HG03558 (cell line): ENCODE data around the gene CACNA1H.

Experiments
- ATAC-seq: cut with Tn5 transposase; IDR thresholded peaks from one replicate; pipeline ENCODE4 v1.9.1; 2021; ENCODE audit warnings: moderate number of reproducible peaks; ENCODE audit not compliant: unreplicated experiment; ENCODE audit errors: extremely low read depth

The CACNA1H gene

DNA sequence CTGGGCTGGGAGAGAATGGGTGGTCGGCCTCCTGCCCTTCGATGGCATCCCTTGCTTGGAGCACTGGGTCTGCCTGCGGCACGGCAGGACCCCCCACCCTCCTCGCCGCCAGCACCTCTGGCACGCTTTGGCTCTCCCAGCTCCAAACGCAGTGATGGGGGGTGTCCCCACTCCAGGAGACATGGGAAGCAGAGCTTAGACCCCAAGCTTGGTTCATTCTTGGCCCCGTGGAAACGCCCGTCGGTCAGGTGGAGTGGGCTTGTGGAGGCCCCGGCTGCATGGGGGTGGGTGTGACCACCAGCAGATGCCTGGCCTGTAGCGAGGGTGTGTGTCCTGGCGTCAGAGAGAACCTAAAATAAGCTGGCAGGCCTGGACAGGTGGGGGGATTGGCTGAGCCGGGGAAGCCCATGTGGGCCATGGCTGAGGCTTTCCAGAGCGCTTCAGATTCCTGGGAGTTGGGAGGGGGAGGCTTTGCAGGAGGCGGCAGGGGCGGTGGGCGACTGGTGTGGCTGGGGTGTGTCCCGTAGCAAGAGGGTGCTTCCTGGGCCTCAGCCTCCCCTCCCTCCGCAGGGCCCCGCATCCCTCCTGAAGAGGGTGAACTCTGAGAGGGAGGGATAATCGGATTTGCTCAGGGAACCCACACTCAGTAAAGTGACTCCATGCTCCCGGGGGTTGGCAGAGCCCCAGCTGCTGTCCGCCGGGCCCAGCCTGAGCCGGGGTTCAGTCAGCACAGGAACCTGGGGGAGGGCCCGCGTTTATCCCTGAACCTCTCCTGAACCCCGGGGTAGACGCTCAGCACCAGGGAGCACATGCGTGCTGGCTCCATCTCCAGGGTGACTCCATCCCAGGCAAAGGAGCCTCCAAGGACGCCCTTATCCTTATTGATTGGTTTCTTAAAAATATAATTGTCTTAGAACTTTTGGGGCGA lies 3.4 kb downstream of the CACNA1H start:
- no peak for ATAC-seq

DNA sequence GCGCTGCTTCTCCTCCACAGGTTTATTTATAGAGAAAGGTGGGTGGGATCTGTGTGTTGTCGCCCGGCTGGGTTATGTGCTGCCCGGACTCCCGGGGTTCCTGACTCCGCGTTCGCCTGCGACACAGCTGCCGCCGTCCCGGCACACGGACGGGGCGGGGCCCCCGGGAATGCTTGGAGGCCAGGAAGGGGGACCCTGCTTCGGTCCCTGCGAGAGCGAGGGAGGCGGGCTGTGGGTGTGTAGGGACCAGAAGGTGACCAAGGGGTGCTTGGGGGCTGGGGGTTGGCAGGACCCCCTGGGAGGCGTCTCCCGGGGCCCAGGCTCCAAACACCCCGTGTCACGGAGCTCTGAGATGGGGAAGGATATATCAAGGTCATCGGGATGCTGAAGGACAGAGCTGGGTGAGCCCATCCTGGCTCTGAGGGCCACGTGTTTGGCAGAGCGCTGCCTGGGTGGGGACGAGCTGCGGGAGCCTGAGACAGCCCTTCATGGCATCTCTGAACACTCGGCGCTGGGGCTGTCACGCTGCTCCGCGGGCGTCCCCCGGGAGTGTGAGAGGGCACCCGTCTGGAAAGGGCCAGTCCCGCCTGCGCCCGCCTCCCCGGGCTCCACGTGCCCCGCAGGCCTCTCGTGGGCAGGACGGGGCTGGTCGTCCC lies 4.2 kb downstream of the CACNA1H start:
- ATAC-seq, result no peak

DNA sequence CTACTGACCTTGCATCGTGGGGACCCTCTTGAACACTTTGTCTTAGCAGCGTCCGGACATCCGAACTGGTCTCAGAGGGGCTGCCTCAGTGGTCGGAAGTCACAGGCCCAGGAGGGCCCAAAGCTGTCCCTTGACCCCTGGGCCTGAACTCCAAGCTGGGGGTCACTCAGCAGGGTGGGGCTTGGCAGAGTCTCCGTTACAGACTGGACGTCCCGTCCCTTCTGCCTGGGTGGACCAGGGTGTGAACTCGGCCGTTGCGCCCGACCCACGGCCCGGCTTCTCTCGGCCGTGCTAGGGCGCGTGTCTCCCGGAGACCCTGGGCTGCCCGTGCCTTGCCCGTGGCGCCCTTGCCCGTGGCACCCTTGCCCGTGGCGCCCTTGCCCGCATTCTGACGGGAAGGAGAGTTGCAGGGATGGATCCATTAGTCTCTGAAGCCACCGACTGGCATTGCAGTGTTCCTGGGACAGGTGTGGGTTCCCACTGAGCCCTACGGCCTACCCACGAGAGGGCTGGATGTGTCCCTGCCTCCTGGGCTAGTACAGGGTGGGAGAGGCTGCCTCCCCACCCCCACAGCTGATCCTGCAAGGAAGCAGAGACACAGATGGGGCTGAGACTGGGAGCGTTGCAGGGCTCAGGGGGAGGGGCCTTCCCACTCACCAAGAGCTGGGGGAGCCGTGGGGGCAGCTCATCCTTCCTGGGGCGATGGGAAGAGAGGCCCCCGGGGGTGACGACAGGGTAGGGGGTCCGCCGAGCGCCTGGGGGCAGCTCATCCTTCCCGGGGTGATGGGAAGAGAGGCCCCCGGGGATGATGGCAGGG lies 4.9 kb downstream of the CACNA1H start:
- ATAC-seq, result no peak

DNA sequence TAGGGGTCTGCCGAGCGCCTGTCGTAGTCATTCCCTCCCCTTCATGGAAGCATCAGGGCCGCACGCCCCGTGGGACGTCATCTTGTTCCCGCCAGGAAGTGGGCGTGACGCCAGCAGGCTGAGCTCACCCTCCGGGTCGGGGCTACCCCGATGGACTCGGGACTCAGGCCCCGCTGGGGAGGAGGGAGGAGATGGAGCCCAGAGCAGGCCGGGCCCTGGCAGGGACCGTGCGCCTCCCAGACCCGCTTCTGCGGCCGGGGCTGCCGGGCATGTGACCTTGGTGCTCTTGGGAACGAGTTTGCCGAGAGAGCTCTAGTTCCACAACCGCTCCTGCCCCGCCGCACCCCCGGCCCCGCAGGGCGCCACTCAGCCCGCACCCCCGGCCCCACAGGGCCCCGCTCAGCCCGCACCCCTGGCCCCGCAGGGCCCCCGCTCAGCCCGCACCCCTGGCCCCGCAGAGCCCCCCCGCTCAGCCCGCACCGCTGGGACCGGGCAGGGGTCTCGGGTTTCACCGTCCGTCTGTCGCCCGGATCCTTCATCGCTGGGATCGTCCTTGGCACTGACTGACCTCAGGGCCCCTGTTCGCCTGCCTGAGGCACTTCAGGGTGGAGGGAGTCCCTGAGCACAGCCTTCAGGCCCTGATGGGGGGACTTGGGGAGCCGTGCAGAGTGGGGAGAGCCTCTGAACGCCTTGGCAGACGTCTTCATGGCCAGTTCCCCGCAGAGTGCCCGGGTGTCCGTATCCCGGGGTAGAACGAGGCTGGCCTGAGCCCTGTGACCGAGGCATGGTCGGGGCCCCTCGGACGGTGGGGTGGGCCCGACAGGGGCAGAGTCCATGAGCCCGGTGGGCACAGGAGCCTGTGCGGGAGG lies 5.8 kb downstream of the CACNA1H start:
- ATAC-seq, result no peak

DNA sequence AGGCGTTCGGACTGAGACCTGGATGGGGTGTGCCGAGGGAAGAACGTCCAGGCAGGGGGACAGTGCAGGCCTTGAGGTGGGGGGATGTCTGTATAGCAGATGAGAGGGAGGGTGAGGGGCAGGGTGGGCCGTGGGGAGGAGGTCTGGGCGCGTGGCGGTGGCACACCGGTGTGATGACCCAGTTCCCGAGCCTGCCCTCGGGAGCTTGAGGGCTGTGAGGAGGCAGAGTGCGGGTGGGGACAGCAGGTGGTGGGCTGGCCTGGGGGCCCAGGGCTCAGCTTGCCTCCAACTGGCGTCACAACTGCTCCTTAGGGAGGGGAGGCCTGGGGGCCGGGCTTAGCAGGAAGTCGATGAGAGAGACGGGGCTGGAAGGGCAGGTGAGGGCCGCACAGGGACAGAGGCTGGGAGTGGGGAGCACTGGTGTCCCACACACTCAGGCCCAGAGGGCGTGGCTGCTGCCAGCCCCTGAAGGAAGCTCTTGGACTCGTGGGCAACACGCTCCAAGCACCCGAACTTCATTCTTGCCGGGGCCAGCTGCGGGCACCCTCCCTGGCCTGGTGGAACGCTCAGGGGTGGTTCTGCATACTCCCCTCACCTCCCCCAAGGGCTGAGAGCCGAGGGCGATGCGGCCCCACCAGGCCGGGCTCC lies 6.5 kb downstream of the CACNA1H start:
- no peak for ATAC-seq

DNA sequence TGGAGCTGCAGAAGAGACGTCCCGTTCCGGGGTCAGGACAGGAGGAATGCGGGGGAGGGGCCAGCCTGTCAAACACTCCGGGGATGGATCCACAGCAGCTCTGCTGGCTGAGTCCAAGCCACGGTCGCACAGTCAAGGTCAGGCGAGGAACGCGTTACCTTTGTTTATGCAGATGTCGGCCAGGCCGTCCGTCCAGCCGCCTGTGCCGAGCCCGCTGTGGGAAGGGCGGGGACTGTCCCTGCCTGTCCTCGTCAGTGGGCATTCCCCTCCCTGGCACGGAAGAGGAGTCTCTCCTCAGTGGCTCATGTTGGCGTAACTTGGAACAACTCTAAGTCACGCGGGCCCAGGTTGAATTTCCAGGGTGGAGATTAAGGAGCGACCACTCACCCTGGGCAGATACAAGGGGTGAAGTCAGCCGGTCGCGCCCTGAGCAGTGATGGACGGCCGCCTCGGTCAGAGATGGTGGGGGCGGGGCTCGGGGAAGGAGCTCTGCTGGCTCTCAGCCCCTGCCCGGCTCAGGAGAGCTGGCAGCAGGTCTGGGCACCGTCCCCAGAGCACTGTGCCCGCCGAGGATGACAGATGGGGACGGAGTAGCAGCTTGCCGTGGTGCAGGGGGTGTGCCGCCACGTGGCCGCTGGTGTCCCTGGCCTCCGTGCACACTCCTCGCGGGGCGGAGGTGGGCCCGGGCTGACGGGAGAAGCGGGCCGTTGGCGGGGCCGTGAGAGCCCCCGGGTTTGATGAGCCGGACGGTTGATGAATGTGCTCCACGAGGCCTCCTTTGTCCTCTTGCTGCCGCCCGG lies 7.3 kb downstream of the CACNA1H start:
- no peak for ATAC-seq

DNA sequence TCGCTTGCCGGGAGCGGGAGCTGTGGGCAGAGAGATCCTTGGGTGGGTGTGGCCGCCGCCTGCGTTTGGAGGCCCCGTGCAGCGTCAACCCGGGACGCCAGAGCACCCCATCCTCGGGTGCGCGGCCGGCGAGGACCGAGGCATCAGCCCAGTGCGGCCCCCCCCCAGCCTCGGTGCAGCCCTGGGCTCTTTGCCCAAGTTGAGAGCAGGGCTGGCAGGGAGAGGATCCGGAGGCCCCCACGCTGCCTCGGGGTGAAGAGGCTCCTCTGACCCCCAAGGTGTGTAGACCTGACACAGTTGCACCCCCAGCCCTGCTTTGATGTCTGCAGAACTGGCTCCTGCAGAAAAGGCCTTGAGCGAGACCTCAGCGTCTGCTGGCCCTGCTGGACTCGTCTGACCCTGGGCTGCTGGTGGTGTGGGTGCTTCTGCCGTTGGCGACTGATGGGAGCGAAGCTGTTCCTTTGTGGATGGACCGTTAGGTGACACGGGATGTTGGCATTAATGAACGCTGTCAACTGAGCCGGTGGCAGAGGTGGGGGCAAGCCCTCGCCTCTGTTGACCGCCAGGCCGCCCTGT lies 8.0 kb downstream of the CACNA1H start:
- ATAC-seq, result no peak

DNA sequence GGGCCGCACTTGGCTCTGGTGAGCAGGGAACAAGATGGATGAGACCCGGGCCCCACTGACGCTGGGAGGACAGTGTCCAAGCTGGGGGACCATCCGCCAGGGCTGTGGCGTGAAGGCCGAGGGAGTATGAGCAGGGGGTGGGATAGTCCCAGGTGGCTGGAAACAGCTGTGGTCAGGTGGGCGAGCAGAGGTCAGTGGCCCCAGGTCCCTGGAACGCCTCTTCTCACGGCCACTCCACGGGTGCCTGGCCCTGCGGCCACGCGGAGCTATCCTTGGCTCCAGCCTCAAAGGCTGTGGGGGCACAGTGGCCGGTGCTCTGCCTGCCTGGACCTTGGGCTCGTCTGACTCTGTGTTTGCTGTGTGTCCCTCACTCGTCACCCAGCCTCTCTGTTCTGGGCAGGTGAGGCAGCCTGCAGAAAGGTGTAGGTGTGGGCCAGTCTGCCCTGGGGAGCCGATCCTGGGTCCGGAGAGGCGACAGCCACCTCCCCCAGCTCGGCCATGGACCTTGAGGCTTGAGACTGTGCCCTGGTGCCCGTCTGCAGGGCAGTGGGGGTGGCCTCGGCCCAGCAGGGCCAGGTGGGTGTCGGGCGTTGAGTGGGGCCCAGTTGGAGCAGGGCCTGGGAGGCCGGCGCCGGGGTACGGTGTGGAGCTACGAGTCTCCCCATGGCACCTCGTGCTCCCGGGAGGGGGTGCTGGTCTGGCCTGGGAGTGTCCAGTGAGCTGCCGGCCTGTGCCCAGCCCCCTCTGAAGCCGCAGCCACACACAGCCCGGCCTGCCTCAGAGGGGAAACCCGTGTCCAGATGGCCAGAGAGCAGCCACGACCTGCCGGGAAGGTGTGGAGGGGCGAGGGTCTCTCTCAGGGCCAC lies 10.0 kb downstream of the CACNA1H start:
- no peak for ATAC-seq

DNA sequence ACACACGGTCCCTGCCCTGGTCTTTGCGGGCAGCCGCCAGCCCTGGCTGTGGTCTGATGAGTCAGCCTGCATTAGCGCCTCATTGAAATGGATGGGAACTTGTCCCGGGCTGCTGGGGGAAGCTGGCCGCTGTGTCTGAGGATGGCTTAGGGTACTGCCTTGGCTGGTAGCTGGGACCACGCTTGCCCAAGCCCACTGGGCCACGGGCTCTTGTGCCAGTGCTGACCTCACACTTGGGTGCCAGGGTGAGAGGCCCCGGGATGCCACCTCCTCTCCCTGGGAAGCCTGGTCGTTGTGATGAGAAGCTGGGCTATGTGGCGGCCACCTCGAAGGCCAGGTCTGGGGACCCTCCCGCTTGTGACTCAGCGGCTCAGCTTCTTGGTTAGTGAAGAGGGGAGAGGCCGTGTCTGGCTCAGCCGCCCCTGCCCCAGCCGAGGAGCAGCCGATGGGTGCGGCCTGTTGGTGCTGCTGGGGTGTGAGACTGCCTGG lies 10.7 kb downstream of the CACNA1H start:
- ATAC-seq, result no peak

DNA sequence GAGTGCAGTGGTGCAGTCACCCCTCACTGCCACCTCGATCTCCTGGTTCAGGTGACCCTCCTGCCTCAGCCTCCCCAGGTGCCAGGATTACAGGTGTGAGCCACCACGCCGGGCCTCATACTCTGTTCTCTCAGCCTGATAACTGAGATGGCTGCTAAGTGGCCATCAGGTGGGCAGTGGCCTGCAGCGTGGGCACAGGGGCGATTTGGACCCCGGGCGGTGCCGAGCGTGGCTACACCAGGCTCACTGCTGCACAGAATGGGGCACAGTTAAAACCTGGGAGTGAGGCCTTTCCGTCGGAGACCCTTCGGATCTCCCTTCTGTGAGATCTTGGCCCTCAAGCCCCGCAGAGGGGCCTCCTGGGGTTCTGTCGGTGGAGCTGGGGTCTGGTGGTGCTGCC lies 11.5 kb downstream of the CACNA1H start:
- ATAC-seq, result no peak

DNA sequence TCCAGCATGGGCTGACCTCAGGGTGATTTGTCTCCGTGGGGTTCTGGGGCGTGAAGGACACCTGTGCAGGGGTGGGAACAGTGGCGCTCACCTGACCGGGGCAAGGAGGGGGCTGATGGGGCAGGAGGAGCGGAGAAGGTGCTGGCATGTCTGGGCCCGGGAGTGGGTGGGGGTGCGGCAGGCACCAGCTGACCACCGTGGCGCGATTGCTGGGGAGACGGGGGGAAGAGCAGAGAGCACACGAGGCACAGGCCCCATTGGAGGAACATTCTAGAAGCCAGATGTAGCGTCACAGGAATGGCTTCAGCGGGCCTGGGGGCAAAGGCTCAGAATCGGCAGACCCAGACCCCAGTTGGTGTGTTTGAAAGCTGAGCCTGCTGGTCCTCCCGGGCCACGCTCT lies 12.1 kb downstream of the CACNA1H start:
- no peak for ATAC-seq

DNA sequence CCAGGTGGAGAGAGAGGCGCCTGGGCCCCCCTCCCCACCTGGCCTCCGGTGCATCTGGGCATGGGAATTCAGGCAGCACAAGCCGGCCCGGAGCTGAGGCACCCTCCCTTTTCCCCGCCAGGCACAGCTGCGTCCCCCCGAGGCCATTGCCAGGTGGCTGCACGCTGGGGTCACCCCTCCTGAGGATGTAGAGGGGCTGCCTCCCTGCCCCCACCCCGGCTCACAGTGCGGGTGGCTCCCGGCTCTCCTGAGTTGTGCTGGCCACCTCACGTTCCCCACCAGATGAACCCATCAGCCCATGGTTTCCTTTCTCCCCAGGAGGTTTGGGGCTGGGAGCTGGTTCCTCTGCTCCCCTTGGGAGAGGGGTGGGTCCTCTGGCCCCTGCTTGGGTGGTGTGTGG lies 12.6 kb downstream of the CACNA1H start:
- ATAC-seq, result no peak

DNA sequence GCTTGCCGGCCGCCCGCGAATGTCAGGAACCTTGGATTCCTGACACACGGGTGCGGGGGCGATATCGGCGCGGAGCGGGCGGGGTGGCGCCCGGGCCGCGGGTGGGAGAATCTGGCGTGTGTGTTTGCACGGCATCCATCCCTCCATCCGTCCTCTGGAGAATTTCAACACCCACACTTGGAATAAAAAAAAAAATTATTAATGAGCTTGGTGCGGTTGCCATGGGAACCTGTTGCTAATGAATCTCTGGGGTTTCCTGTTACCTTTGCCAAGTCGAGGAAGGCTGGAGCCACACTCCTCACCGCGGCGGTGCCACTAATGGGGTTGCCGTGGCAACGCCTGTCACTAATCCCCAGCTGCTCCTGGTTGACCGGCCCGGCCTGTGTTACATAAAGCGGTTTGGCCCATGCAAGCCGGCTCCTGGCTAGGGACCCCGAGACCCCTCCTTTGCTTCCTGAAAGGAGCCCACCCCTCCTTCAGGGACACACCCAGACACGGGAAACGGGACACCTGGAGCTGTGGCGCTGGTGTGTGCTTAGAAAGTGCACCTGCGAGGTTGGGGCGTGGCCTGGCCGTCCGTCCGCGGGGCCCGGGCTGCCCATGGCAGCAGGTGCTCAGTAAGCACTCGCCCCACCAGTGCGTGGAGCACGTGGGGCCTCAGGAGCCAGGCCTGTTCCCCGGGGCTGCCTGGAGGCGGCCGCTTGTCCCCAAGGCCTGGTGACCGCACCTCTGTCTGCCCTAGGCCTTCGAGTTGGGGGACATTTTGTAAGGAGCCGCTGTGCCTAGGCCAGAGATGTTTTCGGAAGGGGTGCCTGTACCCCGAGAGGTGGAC lies 14.6 kb downstream of the CACNA1H start:
- ATAC-seq, result no peak

DNA sequence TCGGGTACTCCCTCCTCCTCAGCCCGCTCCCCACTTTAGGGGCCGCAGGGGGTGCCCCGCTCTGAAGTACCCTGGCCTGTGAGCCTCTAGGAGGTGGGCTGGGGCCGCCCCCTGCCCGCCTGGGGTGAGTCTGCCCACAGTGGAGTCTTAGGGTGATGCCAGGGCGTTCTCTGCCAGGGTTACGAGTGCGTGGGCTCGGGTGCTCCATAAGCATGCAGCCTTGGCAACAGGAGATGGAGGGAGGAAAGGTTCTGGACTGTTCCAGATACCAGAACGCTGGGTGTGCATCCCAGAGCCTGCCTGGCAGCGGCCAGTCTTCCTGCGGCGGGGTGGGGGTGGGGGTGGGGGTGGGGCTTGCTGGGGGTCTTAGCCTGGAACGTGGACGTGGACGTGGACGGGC lies 15.9 kb downstream of the CACNA1H start:
- ATAC-seq, result no peak

DNA sequence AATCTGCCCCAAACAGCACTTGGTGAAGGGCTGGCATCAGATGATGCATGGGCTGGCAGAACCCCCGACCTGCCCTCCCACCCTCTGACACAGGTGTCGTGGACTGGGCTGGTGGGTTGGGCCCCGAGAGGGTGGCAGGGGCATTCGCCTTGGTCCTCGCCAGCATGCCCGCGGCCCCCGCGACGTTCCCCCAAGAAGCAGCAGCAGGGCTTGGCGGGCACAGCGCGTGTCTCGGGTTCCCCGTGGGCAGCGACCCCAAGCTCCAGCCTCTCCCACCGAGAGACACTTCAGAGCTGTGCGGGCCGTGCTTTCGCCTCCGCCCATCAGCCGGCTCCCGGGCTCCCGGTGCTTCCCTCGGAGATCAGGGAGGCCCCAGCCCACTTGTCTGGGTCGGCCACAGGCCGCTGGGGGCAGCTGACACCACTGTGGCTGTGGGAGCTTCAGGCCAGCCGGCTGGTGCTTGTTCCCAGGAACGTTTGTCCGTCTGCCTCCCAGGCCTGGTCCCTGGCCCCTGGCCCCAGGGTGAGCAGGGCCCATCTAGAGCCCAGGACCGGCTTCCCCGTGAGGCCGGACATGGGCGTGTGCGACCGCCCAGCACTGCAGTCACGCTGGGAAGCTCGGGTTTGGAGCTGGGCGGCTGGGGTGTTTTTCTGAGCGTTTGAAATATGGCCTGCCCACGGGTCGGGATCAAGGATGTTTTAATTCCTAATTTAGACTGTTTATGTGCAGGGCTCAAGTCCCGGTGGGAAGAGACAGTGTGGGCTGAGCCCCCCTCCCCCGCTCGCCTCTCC lies 16.6 kb downstream of the CACNA1H start:
- ATAC-seq, result no peak

DNA sequence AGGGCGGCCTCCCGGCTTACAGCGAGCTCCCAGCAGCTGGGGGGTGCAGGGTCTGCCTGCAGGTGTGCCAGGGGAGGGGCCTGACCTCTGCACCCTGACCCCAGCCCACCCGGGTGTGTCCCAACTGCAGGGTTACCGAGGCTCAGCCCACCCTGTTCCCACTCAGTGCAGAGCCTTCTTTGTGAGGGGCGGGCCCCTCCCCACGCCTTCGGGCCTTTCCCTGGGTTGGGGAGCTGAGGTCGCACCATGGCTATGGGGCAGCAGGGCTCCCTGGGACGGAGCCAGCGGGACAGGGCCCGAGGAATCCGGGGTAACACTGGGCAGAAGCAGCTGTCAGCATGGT lies 17.1 kb downstream of the CACNA1H start:
- ATAC-seq, result no peak
